Central memory CD8-positive, alpha-beta T cell (primary cell): ENCODE data around the gene EPHB1.

Source experiments
- ATAC-seq: fragments of 150-1000 bp; cut with Tn5 transposase; replicated peaks from 2 replicates; pipeline ENCODE4 v1.10.0; 2022; ENCODE audit warnings: mild to moderate bottlenecking, moderate FRiP score, moderate number of reproducible peaks; ENCODE audit not compliant: poor library complexity, severe bottlenecking; ENCODE audit errors: extremely low read depth
- DNase-seq, 2 donors: peaks; one replicate each; pipeline ENCODE4 v3.0.0; 2021; ENCODE audit warnings: low spot score in 2 of 2
- H3K27ac Mint-ChIP-seq: one replicate; pipeline ENCODE4 v1.8.0; 2022; ENCODE audit warnings: low read depth, mild to moderate bottlenecking, moderate library complexity, mixed read lengths
- H3K27me3 Mint-ChIP-seq: one replicate; pipeline ENCODE4 v1.8.0; 2022; ENCODE audit warnings: mixed read lengths
- H3K36me3 Mint-ChIP-seq: one replicate; pipeline ENCODE4 v1.8.0; 2022; ENCODE audit warnings: mild to moderate bottlenecking, moderate library complexity, mixed read lengths; ENCODE audit not compliant: insufficient read depth
- H3K4me1 Mint-ChIP-seq: one replicate; pipeline ENCODE4 v1.8.0; 2022; ENCODE audit warnings: mixed read lengths
- H3K4me3 Mint-ChIP-seq: one replicate; pipeline ENCODE4 v1.8.0; 2022; ENCODE audit warnings: mild to moderate bottlenecking, moderate library complexity, mixed read lengths
- H3K9me3 Mint-ChIP-seq: one replicate; pipeline ENCODE4 v1.8.0; 2022; ENCODE audit warnings: mixed read lengths

The EPHB1 gene

DNA sequence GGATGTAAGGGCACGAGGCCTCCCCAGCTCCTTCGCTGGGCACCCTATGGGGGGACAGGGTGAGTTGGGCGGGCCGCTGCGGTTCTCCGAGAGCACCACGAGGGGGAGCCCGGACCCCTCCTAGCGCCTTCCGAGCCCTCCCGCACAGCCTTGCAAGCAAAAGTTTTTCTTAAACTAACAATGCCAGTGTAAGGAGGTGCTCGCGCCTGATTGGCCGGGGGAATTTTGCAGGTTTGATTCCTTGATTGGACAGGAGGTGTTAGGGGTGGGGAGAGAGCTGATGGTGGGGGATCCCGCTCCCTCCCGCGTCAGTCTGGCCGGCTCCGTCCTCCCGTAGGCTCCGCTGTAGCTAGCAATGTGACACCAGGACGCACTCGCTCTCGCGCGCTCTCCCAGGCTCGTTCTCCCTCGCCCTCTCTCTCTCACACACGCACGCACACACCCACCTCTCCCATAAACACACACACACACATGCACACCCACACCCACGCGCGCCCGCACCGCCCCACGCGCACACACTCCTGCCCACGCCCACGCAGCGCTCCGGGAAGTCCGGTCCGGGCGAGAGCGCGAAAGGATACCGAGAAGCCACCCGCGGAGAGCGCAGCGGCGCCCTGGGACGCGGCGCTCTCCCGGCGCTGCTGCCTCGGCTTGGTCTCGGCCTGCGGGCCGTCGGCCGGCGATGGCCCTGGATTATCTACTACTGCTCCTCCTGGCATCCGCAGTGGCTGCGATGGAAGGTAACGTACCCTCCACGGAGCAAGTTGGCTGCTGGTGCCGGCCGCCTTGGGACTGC lies at the start of gene EPHB1:
Gene EPHB1 (plus strand): TSS at position 311 of the 796 bp plus-strand sequence.
- H3K4me3 Mint-ChIP-seq, result peak within 1 kb of the TSS; percentile 76
- H3K27me3 Mint-ChIP-seq, result peaks cover 59% of the 10 kb centered on the region
- H3K9me3 Mint-ChIP-seq, result no peaks in the 10 kb centered on the region
- no peak for DNase-seq
- H3K36me3 Mint-ChIP-seq, result no peaks in the 10 kb centered on the region
- ATAC-seq, result peak; percentile 51
- H3K4me1 Mint-ChIP-seq, result peaks cover 11% of the 10 kb centered on the region
- H3K27ac Mint-ChIP-seq, result no peak within 1 kb of the TSS

DNA sequence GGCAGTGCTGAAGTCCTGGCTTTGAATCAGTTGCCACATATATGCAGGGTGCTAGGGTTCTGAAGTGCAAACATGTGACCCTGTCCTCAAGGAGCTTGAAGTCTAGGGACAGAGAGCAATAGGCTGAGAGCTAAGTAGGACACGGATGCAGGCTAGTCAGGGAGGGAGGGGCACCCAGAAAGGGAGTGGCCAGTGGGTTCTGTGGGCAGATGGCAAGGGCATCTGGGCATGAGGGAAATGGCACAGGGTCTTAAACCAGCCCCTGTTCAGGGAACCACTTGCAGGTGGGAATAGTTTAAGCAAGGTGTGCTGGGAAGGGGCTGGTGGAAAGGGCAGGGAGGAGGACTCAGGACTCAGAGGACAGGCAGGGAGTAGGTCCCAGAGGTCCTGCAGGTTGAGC lies 46.4 kb upstream of the EPHB1 start:
- DNase-seq, result no peak
- Mint-ChIP-seq H3K27me3 (peaks cover 33% of the 10 kb centered on the region), H3K4me3 (no peak overlapping the region), H3K27ac (no peak overlapping the region), H3K4me1 (no peaks in the 10 kb centered on the region), H3K36me3 (no peaks in the 10 kb centered on the region), H3K9me3 (no peaks in the 10 kb centered on the region)
- ATAC-seq, result no peak

DNA sequence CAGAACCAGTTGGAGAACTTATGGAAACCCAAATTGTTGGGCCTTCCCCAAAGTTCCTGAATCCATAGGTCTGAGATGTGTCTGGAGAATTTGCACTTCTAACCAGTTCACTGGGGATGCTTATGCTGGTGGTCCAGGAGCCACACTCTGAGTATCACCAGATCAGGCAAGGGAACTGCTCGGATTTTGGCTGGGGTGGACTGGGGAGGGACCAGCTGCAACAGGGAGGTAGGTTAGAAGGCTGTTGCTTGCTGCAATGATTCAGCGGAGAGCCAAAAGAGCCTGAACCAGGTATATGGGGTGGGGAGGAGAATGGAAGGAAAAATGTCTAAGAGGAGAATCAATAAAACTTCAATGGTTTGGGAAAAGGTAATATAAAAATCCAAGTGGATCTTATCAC lies 45.9 kb upstream of the EPHB1 start:
- ATAC-seq (no peak), DNase-seq (no peak)
- Mint-ChIP-seq H3K27ac (no peak overlapping the region), H3K27me3 (peaks cover 33% of the 10 kb centered on the region), H3K9me3 (no peaks in the 10 kb centered on the region), H3K4me1 (no peaks in the 10 kb centered on the region), H3K36me3 (no peaks in the 10 kb centered on the region), H3K4me3 (no peak overlapping the region)

- Mint-ChIP-seq H3K27me3 (peaks cover 33% of the 10 kb centered on the region), H3K9me3 (no peaks in the 10 kb centered on the region), H3K4me3 (no peak overlapping the region), H3K27ac (no peak overlapping the region), H3K4me1 (no peaks in the 10 kb centered on the region), H3K36me3 (no peaks in the 10 kb centered on the region)
- no peak for DNase-seq
- no peak for ATAC-seq
Observed at GRCh38 chr3:134749802-134750553, 45.1 kb upstream of the EPHB1 start.

GRCh38 chr3:134751831-134752230 lies 43.2 kb upstream of the EPHB1 start:
- no peak overlapping the region for H3K27ac Mint-ChIP-seq
- no peak for DNase-seq
- no peaks in the 10 kb centered on the region for H3K36me3 Mint-ChIP-seq
- no peak overlapping the region for H3K4me3 Mint-ChIP-seq
- H3K4me1 Mint-ChIP-seq, result no peaks in the 10 kb centered on the region
- H3K27me3 Mint-ChIP-seq, result peaks cover 42% of the 10 kb centered on the region
- ATAC-seq, result no peak
- no peaks in the 10 kb centered on the region for H3K9me3 Mint-ChIP-seq

GRCh38 chr3:134752761-134753461 lies 42.1 kb upstream of the EPHB1 start:
- peaks cover 42% of the 10 kb centered on the region for H3K27me3 Mint-ChIP-seq
- no peak overlapping the region for H3K27ac Mint-ChIP-seq
- no peaks in the 10 kb centered on the region for H3K9me3 Mint-ChIP-seq
- no peaks in the 10 kb centered on the region for H3K36me3 Mint-ChIP-seq
- no peak overlapping the region for H3K4me3 Mint-ChIP-seq
- no peaks in the 10 kb centered on the region for H3K4me1 Mint-ChIP-seq
- ATAC-seq, result no peak
- DNase-seq, result no peak

- no peak for ATAC-seq
- no peak for DNase-seq
- H3K4me1 Mint-ChIP-seq, result no peaks in the 10 kb centered on the region
- no peaks in the 10 kb centered on the region for H3K9me3 Mint-ChIP-seq
- H3K36me3 Mint-ChIP-seq, result no peaks in the 10 kb centered on the region
- no peak overlapping the region for H3K27ac Mint-ChIP-seq
- peaks cover 33% of the 10 kb centered on the region for H3K27me3 Mint-ChIP-seq
- no peak overlapping the region for H3K4me3 Mint-ChIP-seq
Observed at GRCh38 chr3:134753999-134754742, 40.9 kb upstream of the EPHB1 start.

- H3K36me3 Mint-ChIP-seq, result no peaks in the 10 kb centered on the region
- peaks cover 31% of the 10 kb centered on the region for H3K27me3 Mint-ChIP-seq
- no peak overlapping the region for H3K27ac Mint-ChIP-seq
- no peak overlapping the region for H3K4me3 Mint-ChIP-seq
- no peaks in the 10 kb centered on the region for H3K9me3 Mint-ChIP-seq
- H3K4me1 Mint-ChIP-seq, result no peaks in the 10 kb centered on the region
- no peak for ATAC-seq
- DNase-seq, result no peak
Observed at GRCh38 chr3:134754768-134755559, 40.1 kb upstream of the EPHB1 start.

DNA sequence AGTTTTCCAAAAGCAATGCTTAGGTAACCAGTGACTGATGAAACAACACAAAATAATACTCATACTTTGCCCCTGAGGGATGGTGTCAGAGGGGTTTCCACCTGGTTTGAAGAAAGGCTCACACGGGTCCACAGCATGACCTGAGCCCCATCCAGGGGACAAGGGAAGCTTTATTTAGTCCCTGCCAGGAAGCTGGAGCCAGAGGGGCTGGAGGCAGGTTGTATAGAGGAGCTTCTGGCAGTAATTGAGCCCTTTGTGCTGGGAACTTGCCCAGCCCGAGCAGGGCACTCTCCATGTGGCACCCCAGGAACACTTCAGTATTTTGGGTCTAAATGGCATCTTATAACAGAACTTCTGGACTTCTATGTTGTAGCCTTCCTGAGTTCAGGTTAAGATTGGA lies 39.2 kb upstream of the EPHB1 start:
- Mint-ChIP-seq H3K4me1 (no peaks in the 10 kb centered on the region), H3K27ac (no peak overlapping the region), H3K4me3 (no peak overlapping the region), H3K36me3 (no peaks in the 10 kb centered on the region), H3K9me3 (no peaks in the 10 kb centered on the region), H3K27me3 (peaks cover 31% of the 10 kb centered on the region)
- DNase-seq (no peak), ATAC-seq (no peak)

DNA sequence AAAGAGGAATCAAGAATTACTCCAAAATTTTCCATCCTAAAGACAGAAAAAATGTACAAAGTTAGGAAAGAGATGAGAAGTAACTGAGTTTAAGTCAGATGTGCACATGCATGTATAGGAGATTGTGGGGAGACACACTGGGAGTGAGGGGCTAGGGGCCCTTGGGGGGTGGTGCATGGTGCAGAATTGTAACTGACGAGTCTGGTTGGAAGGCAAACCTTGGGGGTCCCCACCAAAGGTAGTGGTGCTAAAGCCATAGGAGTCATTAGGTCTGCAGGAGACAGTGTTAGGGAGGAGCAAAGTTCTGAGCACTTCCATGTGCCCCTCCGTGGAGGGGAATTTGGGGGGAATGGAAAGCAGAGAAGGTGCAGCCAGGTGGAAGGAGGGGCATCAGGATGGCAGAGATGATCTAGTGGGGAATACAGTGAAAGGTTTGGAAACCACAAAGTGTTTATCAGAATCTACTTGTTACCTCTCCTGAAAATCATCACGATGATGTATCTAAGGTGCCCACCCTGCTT lies 37.5 kb upstream of the EPHB1 start:
- Mint-ChIP-seq H3K9me3 (no peaks in the 10 kb centered on the region), H3K36me3 (no peaks in the 10 kb centered on the region), H3K4me3 (no peak overlapping the region), H3K27me3 (peaks cover 19% of the 10 kb centered on the region), H3K4me1 (no peaks in the 10 kb centered on the region), H3K27ac (no peak overlapping the region)
- ATAC-seq, result no peak
- no peak for DNase-seq

GRCh38 chr3:134761213-134761612 lies 33.8 kb upstream of the EPHB1 start:
- H3K27ac Mint-ChIP-seq, result no peak overlapping the region
- no peak overlapping the region for H3K4me3 Mint-ChIP-seq
- ATAC-seq (no peak), DNase-seq (no peak)
- H3K9me3 Mint-ChIP-seq, result no peaks in the 10 kb centered on the region
- no peaks in the 10 kb centered on the region for H3K36me3 Mint-ChIP-seq
- peaks cover 16% of the 10 kb centered on the region for H3K27me3 Mint-ChIP-seq
- H3K4me1 Mint-ChIP-seq, result no peaks in the 10 kb centered on the region
